ENCODE data around the gene LNPEP. TPM values are rescaled to one million over a fixed set of nuclear protein-coding genes. Genes with fewer than 3 reads are reported as not detected.
A peak's percentile ranks its signal among the peaks of the same experiment; 100 is the strongest.
"Not testable (repeated sequence)": the region's sequence is repeated elsewhere in the genome, so short reads cannot be mapped to it uniquely, and the experiment has no call there.

The LNPEP gene
- polyA plus RNA-seq, 4 donors: 1.1 to 22.2 (median 4.3) TPM

GRCh38 chr5:96922499-96923244, 13.2 kb upstream of the LNPEP start:
- no peaks in the 10 kb centered on the region for H3K27me3 ChIP-seq (ENCODE audit: control insufficient read depth in 3 of 3, insufficient read depth in 3 of 3, low read length in 3 of 3)
- WGBS, 3 donors: 75 to 83% (median 79%) methylated on average over 12 of the region's 12 CpGs
- H3K36me3 ChIP-seq (ENCODE audit: control insufficient read depth in 3 of 3, insufficient read depth in 2 of 3, low read depth in 1 of 3, low read length in 3 of 3): peaks cover 0 to 9% (median 4%) of the 10 kb centered on the region in 3 donors
- no peak for DNase-seq
- no peak overlapping the region for H3K27ac ChIP-seq (ENCODE audit: low read depth in 1 of 3, low read length in 2 of 3)
- H3K9me3 ChIP-seq (ENCODE audit: control insufficient read depth in 2 of 2, insufficient read depth in 1 of 2, low read depth in 1 of 2, low read length in 1 of 2): no peaks in the 10 kb centered on the region
- no peak for FAIRE-seq
- H3K4me3 ChIP-seq (ENCODE audit: low read depth in 1 of 3, low read length in 3 of 3): no peak overlapping the region
- no peaks in the 10 kb centered on the region for H3K4me1 ChIP-seq (ENCODE audit: control insufficient read depth in 3 of 3, insufficient read depth in 2 of 3, low read depth in 1 of 3, low read length in 2 of 3)

GRCh38 chr5:96924016-96924443, 11.8 kb upstream of the LNPEP start:
- DNase-seq (peak in 1 of 2 donors; percentile 7), FAIRE-seq (no peak)
- Histone ChIP-seq H3K36me3 (ENCODE audit: control insufficient read depth in 3 of 3, insufficient read depth in 2 of 3, low read depth in 1 of 3, low read length in 3 of 3) (peaks cover 0 to 6% (median 4%) of the 10 kb centered on the region in 3 donors), H3K4me1 (ENCODE audit: control insufficient read depth in 3 of 3, insufficient read depth in 2 of 3, low read depth in 1 of 3, low read length in 2 of 3) (no peaks in the 10 kb centered on the region), H3K9me3 (ENCODE audit: control insufficient read depth in 2 of 2, insufficient read depth in 1 of 2, low read depth in 1 of 2, low read length in 1 of 2) (no peaks in the 10 kb centered on the region), H3K4me3 (ENCODE audit: low read depth in 1 of 3, low read length in 3 of 3) (no peak overlapping the region), H3K27me3 (ENCODE audit: control insufficient read depth in 3 of 3, insufficient read depth in 3 of 3, low read length in 3 of 3) (no peaks in the 10 kb centered on the region), H3K27ac (ENCODE audit: low read depth in 1 of 3, low read length in 2 of 3) (no peak overlapping the region)
- 50 to 51% (median 50%) methylated on average over 3 of the region's 3 CpGs for WGBS, 3 donors

GRCh38 chr5:96926276-96926675, 9.6 kb upstream of the LNPEP start:
- no peak for FAIRE-seq
- Histone ChIP-seq H3K36me3 (ENCODE audit: control insufficient read depth in 3 of 3, insufficient read depth in 2 of 3, low read depth in 1 of 3, low read length in 3 of 3) (peaks cover 0 to 3% (median 2%) of the 10 kb centered on the region in 3 donors), H3K4me1 (ENCODE audit: control insufficient read depth in 3 of 3, insufficient read depth in 2 of 3, low read depth in 1 of 3, low read length in 2 of 3) (no peaks in the 10 kb centered on the region), H3K9me3 (ENCODE audit: control insufficient read depth in 2 of 2, insufficient read depth in 1 of 2, low read depth in 1 of 2, low read length in 1 of 2) (no peaks in the 10 kb centered on the region), H3K27ac (ENCODE audit: low read depth in 1 of 3, low read length in 2 of 3) (no peak overlapping the region), H3K27me3 (ENCODE audit: control insufficient read depth in 3 of 3, insufficient read depth in 3 of 3, low read length in 3 of 3) (no peaks in the 10 kb centered on the region), H3K4me3 (ENCODE audit: low read depth in 1 of 3, low read length in 3 of 3) (no peak overlapping the region)
- DNase-seq: no peak
- 79 to 97% (median 89%) methylated on average over 1 of the region's 1 CpG for WGBS, 3 donors

- Histone ChIP-seq H3K9me3 (ENCODE audit: control insufficient read depth in 2 of 2, insufficient read depth in 1 of 2, low read depth in 1 of 2, low read length in 1 of 2) (no peaks in the 10 kb centered on the region), H3K4me3 (ENCODE audit: low read depth in 1 of 3, low read length in 3 of 3) (no peak overlapping the region), H3K36me3 (ENCODE audit: control insufficient read depth in 3 of 3, insufficient read depth in 2 of 3, low read depth in 1 of 3, low read length in 3 of 3) (peaks cover 0 to 3% (median 2%) of the 10 kb centered on the region in 3 donors), H3K27me3 (ENCODE audit: control insufficient read depth in 3 of 3, insufficient read depth in 3 of 3, low read length in 3 of 3) (no peaks in the 10 kb centered on the region), H3K4me1 (ENCODE audit: control insufficient read depth in 3 of 3, insufficient read depth in 2 of 3, low read depth in 1 of 3, low read length in 2 of 3) (no peaks in the 10 kb centered on the region), H3K27ac (ENCODE audit: low read depth in 1 of 3, low read length in 2 of 3) (no peak overlapping the region)
- FAIRE-seq: no peak
- no peak for DNase-seq
Measured at GRCh38 chr5:96927008-96927407, 8.9 kb upstream of the LNPEP start.

- peaks cover 0 to 10% (median 8%) of the 10 kb centered on the region in 3 donors for H3K4me1 ChIP-seq (ENCODE audit: control insufficient read depth in 3 of 3, insufficient read depth in 2 of 3, low read depth in 1 of 3, low read length in 2 of 3)
- no peak overlapping the region for H3K4me3 ChIP-seq (ENCODE audit: low read depth in 1 of 3, low read length in 3 of 3)
- H3K36me3 ChIP-seq (ENCODE audit: control insufficient read depth in 3 of 3, insufficient read depth in 2 of 3, low read depth in 1 of 3, low read length in 3 of 3): peaks cover 0 to 2% (median 0%) of the 10 kb centered on the region in 3 donors
- FAIRE-seq (no peak), DNase-seq (no peak)
- 94 to 97% (median 95%) methylated on average over 7 of the region's 7 CpGs for WGBS, 3 donors
- no peaks in the 10 kb centered on the region for H3K27me3 ChIP-seq (ENCODE audit: control insufficient read depth in 3 of 3, insufficient read depth in 3 of 3, low read length in 3 of 3)
- H3K27ac ChIP-seq (ENCODE audit: low read depth in 1 of 3, low read length in 2 of 3): no peak overlapping the region
- no peaks in the 10 kb centered on the region for H3K9me3 ChIP-seq (ENCODE audit: control insufficient read depth in 2 of 2, insufficient read depth in 1 of 2, low read depth in 1 of 2, low read length in 1 of 2)
Measured at GRCh38 chr5:96928931-96929708, 6.8 kb upstream of the LNPEP start.

GRCh38 chr5:96930058-96930457, 5.8 kb upstream of the LNPEP start:
- Histone ChIP-seq H3K9me3 (ENCODE audit: control insufficient read depth in 2 of 2, insufficient read depth in 1 of 2, low read depth in 1 of 2, low read length in 1 of 2) (no peaks in the 10 kb centered on the region), H3K27ac (ENCODE audit: low read depth in 1 of 3, low read length in 2 of 3) (no peak overlapping the region), H3K27me3 (ENCODE audit: control insufficient read depth in 3 of 3, insufficient read depth in 3 of 3, low read length in 3 of 3) (no peaks in the 10 kb centered on the region), H3K36me3 (ENCODE audit: control insufficient read depth in 3 of 3, insufficient read depth in 2 of 3, low read depth in 1 of 3, low read length in 3 of 3) (peaks cover 0 to 2% (median 0%) of the 10 kb centered on the region in 3 donors), H3K4me1 (ENCODE audit: control insufficient read depth in 3 of 3, insufficient read depth in 2 of 3, low read depth in 1 of 3, low read length in 2 of 3) (peaks cover 0 to 10% (median 9%) of the 10 kb centered on the region in 3 donors), H3K4me3 (ENCODE audit: low read depth in 1 of 3, low read length in 3 of 3) (no peak overlapping the region)
- DNase-seq: no peak
- WGBS, 3 donors: 85 to 93% (median 90%) methylated on average over 3 of the region's 3 CpGs
- FAIRE-seq: no peak

GRCh38 chr5:96930589-96930988, 5.3 kb upstream of the LNPEP start:
- Histone ChIP-seq H3K27me3 (ENCODE audit: control insufficient read depth in 3 of 3, insufficient read depth in 3 of 3, low read length in 3 of 3) (no peaks in the 10 kb centered on the region), H3K4me1 (ENCODE audit: control insufficient read depth in 3 of 3, insufficient read depth in 2 of 3, low read depth in 1 of 3, low read length in 2 of 3) (peaks cover 0 to 10% (median 9%) of the 10 kb centered on the region in 3 donors), H3K27ac (ENCODE audit: low read depth in 1 of 3, low read length in 2 of 3) (no peak overlapping the region), H3K4me3 (ENCODE audit: low read depth in 1 of 3, low read length in 3 of 3) (no peak overlapping the region), H3K36me3 (ENCODE audit: control insufficient read depth in 3 of 3, insufficient read depth in 2 of 3, low read depth in 1 of 3, low read length in 3 of 3) (peaks cover 0 to 2% (median 0%) of the 10 kb centered on the region in 3 donors), H3K9me3 (ENCODE audit: control insufficient read depth in 2 of 2, insufficient read depth in 1 of 2, low read depth in 1 of 2, low read length in 1 of 2) (no peaks in the 10 kb centered on the region)
- FAIRE-seq: no peak
- DNase-seq: no peak
- WGBS, 3 donors: 94 to 100% (median 97%) methylated on average over 3 of the region's 3 CpGs

GRCh38 chr5:96931037-96931436, 4.8 kb upstream of the LNPEP start:
- WGBS, 3 donors: 91 to 96% (median 95%) methylated on average over 2 of the region's 2 CpGs
- not testable (repeated sequence) for H3K36me3 ChIP-seq (ENCODE audit: control insufficient read depth in 3 of 3, insufficient read depth in 2 of 3, low read depth in 1 of 3, low read length in 3 of 3); H3K27ac ChIP-seq (ENCODE audit: low read depth in 1 of 3, low read length in 2 of 3); H3K9me3 ChIP-seq (ENCODE audit: control insufficient read depth in 2 of 2, insufficient read depth in 1 of 2, low read depth in 1 of 2, low read length in 1 of 2); H3K4me3 ChIP-seq (ENCODE audit: low read depth in 1 of 3, low read length in 3 of 3); H3K4me1 ChIP-seq (ENCODE audit: control insufficient read depth in 3 of 3, insufficient read depth in 2 of 3, low read depth in 1 of 3, low read length in 2 of 3); FAIRE-seq; DNase-seq; H3K27me3 ChIP-seq (ENCODE audit: control insufficient read depth in 3 of 3, insufficient read depth in 3 of 3, low read length in 3 of 3)

Data from small intestine (tissue), 7 donors.